GM19372 (cell line): ENCODE results near the gene NCKAP5.

Source experiments
- ATAC-seq: cut with Tn5 transposase; IDR thresholded peaks from one replicate; pipeline ENCODE4 v1.9.1; 2021; ENCODE audit warnings: mild to moderate bottlenecking, low read depth, moderate library complexity; ENCODE audit not compliant: unreplicated experiment

NCKAP5 gene

DNA sequence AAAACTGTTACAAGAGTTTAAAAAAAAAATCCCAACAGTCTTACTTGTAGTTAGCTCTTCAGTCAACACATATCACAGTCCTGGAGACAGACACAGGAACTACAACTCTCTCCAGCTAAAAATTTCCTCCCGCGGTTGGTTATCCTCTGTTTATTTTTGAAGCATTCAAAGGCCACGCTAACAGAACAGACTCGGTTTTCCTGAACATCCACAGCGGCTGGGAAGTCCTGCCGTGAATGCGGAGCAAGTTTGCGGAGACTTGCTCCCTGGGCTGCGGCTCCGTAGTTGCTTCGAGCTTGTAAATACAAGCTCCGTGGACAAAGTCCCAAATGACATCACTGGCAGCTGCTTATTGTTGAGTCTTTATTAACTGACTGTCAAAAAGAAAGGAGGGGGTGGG is at the start of gene NCKAP5:
Gene NCKAP5, minus strand, starts transcription at position 292 of the 400 bp plus-strand sequence. CDS start 50,937 bp downstream, outside the sequence.
- ATAC-seq: no peak

GRCh38 chr2:133609664-133610063 is 41.4 kb upstream of the NCKAP5 start:
- no peak for ATAC-seq

DNA sequence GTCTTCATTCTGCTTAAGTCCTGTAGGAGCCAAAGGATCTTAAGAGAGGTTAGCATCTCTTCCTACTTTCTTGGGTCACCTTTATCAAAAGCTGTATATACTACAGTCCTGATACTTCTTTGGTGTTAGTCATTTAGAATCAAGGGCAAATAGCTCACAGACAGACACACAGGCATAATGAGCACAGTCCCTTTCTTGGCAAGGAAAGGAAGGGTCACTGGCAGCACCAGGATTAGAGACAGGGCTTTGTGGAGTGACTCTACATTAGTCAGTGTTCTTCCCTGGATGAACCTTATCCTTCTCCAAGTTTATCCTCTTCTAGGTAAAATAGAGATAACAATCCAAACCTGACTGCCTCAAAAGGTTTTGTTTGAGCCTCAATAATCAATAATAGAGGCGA is 40.0 kb upstream of the NCKAP5 start:
- no peak for ATAC-seq

DNA sequence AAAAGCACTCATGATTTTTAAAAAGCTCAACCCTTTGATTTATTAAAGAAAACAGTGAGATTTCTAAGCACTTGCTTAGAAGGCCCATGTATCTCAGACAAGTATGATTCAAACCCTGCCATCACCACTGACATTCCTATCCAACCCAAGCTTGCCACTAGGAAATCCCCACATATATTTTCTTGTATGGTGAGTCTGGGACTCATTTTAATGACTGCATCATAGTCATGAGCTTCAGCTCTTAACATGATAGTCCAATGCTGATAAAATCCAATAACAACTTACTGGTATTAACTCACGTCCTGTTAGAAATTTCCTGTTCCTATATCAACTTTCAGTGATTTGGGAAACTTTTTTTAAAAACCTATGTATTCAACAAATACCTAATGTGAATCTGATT is 39.4 kb upstream of the NCKAP5 start:
- no peak for ATAC-seq

GRCh38 chr2:133606616-133607015 is 38.4 kb upstream of the NCKAP5 start:
- ATAC-seq: no peak

- no peak for ATAC-seq
Measured at GRCh38 chr2:133605766-133606137, 37.5 kb upstream of the NCKAP5 start.

GRCh38 chr2:133605011-133605765 is 36.9 kb upstream of the NCKAP5 start:
- no peak for ATAC-seq

DNA sequence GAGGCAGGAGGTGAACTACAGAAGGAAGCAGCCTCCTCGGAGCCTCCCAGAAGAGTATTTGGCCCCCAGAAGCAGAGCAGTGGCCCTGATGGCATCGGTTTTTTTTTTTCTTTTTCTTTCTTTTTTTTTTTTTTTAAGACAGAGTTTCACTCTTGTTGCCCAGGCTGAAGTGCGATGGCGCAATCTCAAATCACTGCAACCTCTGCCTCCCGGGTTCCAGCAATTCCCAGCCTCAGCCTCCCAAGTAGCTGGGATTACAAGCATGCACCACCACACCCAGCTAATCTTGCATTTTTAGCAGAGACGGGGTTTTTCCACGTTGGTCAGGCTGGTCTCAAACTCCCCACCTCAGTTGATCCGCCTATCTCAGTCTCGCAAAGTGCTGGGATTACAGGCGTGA is 34.8 kb upstream of the NCKAP5 start:
- ATAC-seq: no peak

DNA sequence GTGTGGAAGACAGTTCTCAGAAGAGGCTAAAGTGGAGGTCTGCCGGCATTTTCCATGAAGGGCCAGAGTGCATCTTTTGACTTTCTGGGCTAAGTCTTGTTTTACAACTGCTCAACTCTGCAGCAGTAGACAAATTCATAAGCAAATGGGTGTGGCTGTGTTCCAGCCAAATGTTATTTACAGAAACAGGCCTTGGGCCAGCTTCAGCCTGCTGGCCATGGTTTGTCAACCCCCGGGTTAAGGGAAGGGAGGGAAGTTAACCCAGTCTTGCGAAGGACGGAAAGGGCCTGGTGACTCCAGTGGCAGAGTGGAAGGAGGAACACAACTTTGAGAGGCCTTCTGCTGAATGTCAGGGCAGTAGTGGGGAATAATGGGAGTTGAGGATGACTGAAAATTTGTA is 34.3 kb upstream of the NCKAP5 start:
- no peak for ATAC-seq

- no peak for ATAC-seq
Measured at GRCh38 chr2:133600266-133600928, 32.1 kb upstream of the NCKAP5 start.

DNA sequence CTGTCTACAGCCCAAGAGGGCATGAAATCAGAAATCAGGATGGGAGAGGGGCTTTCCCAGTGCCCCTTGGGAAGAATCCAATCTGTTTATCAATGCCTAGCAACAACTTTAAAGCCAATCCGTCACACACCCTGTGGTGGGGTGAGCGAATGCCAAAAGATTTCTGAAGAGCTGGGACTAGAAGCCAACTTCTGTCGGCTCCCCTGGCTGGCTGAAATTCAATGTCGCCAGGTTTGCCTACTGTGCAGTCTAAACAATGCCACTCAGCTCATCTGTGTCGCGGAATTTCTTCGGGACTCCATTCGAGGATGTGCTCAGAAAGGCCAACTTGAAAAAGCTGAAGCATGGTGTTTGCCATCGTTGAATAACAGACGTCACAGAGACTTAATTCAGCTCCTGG is 31.5 kb upstream of the NCKAP5 start:
- ATAC-seq: no peak

GRCh38 chr2:133599211-133599803 is 31.0 kb upstream of the NCKAP5 start:
- ATAC-seq: no peak

- no peak for ATAC-seq
Measured at GRCh38 chr2:133598769-133599168, 30.5 kb upstream of the NCKAP5 start.

GRCh38 chr2:133596701-133597393 is 28.6 kb upstream of the NCKAP5 start:
- no peak for ATAC-seq

DNA sequence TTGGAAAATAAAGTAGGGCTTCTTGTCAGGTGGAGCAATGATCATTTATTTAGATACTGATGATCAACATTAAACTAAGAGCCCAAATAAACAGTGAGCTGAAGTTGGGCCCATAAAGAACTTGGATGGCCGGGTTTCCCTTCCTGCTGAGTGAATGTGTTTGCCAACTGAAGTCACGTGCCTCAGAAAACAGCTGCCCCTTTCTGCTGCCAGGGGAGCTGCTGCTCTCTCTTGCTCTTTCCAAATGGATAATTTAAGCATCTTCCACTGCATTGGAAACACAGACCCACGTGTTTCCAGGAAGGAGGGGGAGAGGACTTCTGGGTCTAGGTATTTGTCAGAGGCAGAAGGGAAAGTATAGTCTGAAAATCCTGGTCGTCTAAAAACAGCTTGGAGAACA is 22.9 kb upstream of the NCKAP5 start:
- ATAC-seq: no peak

- no peak for ATAC-seq
Measured at GRCh38 chr2:133589456-133589855, 21.2 kb upstream of the NCKAP5 start.

DNA sequence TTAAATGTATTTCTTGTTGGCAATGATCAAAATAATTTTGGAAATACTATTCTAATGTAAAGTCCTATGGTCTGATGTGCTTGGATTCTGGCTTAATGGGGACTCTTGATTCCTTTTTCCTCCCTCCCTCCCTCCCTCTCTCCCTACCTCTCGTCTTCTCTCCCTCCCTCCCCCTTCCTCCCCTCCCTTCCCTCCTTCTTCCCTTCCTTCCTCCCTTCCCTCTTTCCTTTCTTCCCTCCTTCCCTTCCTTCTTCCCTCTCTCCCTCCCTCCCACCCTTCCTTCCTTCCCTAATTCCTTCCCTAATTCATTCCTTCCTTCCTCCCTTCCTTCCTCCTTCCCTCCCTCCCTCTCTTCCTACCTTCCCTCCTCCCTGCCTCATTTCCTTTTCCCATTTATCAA is 19.9 kb upstream of the NCKAP5 start:
- ATAC-seq: no peak

DNA sequence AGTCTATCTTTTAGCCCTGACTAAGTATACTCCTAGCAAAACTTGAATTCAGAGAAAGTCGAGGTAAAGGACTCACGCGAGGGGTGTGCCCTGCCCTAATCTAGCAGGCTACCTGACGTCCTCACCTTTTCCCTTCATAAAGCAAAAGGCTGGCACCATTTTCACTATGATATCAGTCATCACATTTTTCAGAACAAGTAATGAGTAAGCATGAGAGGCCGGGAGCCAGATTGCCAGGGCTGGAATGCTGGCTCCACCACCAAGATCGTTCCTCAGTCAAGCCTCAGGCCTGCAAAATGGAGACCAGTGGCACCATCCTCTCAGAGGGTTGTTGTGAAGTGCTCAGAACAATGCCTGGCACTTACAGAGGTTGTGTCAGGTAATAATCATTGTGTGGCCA is 18.7 kb upstream of the NCKAP5 start:
- no peak for ATAC-seq

DNA sequence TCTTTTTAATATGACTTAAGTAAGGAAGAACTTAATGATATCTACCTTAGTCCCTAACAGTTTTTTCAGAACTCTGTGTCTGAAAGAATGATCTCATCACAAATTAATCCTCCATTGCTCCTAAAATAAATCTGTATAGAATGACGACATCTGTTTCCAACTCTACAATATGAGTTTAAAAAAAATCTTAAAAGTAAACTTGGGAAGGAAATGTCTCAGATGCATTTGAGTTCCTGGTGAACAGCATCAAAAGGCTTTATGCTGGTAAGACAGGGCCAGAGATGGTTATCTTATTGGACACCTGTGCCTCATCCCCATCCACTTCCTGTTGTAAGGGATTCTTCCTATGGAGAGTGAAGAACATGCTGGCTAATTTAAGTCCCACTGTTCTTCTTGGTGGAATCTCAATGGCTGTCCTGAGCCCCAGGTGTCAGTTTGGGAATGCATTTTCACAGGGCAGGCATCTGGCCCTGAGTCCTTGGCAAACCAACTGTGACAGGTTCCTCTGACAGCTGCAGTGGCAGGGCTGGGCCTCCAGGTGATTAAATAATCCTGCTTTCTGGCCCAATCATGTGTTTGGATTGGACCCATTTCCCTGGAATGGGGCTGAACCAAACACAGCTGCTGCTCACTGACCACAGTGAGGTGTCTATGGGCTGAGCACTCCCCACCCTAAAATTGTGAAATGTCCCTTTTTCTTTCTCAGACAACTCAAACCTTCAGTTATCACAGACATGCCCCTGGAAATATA is 12.9 kb upstream of the NCKAP5 start:
- no peak for ATAC-seq

DNA sequence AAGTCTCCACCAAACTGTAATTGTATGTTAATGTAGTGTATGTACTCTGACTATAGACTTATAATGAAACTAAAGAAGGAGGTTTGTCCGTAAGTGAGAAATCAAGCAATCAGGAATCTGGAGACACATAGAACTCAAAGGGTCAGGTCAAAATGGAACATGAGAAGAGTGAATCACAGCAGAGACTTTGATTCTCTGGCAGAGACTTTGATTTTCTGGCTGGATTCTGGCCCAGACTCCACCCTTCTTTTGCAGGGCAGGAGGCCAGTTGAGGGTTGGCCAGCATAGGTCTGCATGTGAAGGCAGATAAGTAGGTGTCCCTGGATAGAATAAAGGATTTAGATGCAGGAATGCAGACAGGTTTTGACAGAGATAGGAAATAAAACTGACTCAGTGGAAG is 11.0 kb upstream of the NCKAP5 start:
- no peak for ATAC-seq

GRCh38 chr2:133576714-133577113 is 8.5 kb upstream of the NCKAP5 start:
- ATAC-seq: no peak
